GM12878 (cell line): ENCODE measurements around the gene CHPT1. TPM values are rescaled to one million over a fixed set of nuclear protein-coding genes. Genes with fewer than 3 reads are reported as not detected.

Experiments
- ATAC-seq: fragments of 200-7000 bp; cut with Tn5 transposase; 3 replicates; pipeline ENCODE4 v1.9.1; 2020; ENCODE audit warnings: mild to moderate bottlenecking, moderate library complexity
- BruUV-seq: library from RNA; stranded (reverse); fragments of 400-500 nt; replicated peaks from 2 replicates; lab custom pipeline; 2021; lab: Mats Ljungman, UMichigan
- CTCF ChIA-PET: fragments of 300-600 bp; sonication (Branson Sonifier 250); formaldehyde crosslinking; extraction: SDS; loops from one replicate; lab custom pipeline; 2021; ENCODE audit warnings: inconsistent platforms; lab: Yijun Ruan, JAX
- POLR2A ChIA-PET: fragments of 350-600 bp; formaldehyde crosslinking; extraction: SDS; loops from one replicate; lab custom pipeline; 2021; ENCODE audit warnings: inconsistent platforms; lab: Charles Lee
- RAD21 ChIA-PET: fragments of 300-600 bp; sonication (Branson Sonifier 250); formaldehyde crosslinking; loops from one replicate; lab custom pipeline; 2023; ENCODE audit warnings: antibody characterized with exemption; ENCODE audit not compliant: unreplicated experiment; lab: Charles Lee
- SMC1A ChIA-PET: fragments of 300-600 bp; sonication (Branson Sonifier 250); formaldehyde crosslinking; loops from one replicate; lab custom pipeline; 2023; ENCODE audit not compliant: unreplicated experiment, uncharacterized antibody; lab: Charles Lee
- DNase-seq: peaks from one replicate; pipeline ENCODE4 v3.0.0-alpha.2; 2011; ENCODE audit warnings: low read depth, low spot score
- FAIRE-seq: peaks from 3 replicates; lab custom pipeline; 2011; peaks lifted over from hg19 to GRCh38; lab: Jason Lieb, UNC
- H2AFZ ChIP-seq: 2 replicates; pipeline ENCODE4 v1.6.0; 2011; ENCODE audit warnings: low read depth, low read length, control low read depth; ENCODE audit not compliant: control insufficient read depth
- H3K27ac ChIP-seq: 2 replicates; pipeline ENCODE4 v1.5.1; 2011; ENCODE audit warnings: control low read depth; ENCODE audit not compliant: control insufficient read depth, insufficient read depth
- H3K27me3 ChIP-seq, 2 experiments: replicated peaks in 1 of 2; 2 replicates each; pipeline versions ENCODE4 v1.6.0 to v1.6.1; 2011; ENCODE audit warnings: low read length in 1 of 2; ENCODE audit not compliant: control insufficient read depth in 2 of 2, insufficient read depth in 2 of 2
- H3K36me3 ChIP-seq, 2 experiments: 2 replicates each; pipeline ENCODE4 v1.5.1; 2011; ENCODE audit warnings: low read length in 1 of 2; ENCODE audit not compliant: control insufficient read depth in 2 of 2, insufficient read depth in 2 of 2
- H3K4me1 ChIP-seq: 2 replicates; pipeline ENCODE4 v1.6.1; 2011; ENCODE audit warnings: mild to moderate bottlenecking, low read length, moderate library complexity, mixed read lengths; ENCODE audit not compliant: control insufficient read depth, insufficient read depth
- H3K4me2 ChIP-seq: 2 replicates; pipeline ENCODE4 v1.6.0; 2011; ENCODE audit warnings: control low read depth; ENCODE audit not compliant: control insufficient read depth, insufficient read depth
- H3K4me3 ChIP-seq: fragments of 200-600 bp; sonication (generic); 2 replicates; pipeline ENCODE4 v1.5.1; 2016
- H3K79me2 ChIP-seq: 2 replicates; pipeline ENCODE4 v1.6.0; 2011; ENCODE audit warnings: low read length; ENCODE audit not compliant: control insufficient read depth, insufficient read depth
- H3K9ac ChIP-seq: 2 replicates; pipeline ENCODE4 v1.8.0; 2011; ENCODE audit warnings: low read length, control low read depth, mixed read lengths; ENCODE audit not compliant: control insufficient read depth, insufficient read depth
- H3K9me3 ChIP-seq: replicated peaks from 3 replicates; pipeline ENCODE4 v1.5.1; 2011; ENCODE audit warnings: mild to moderate bottlenecking, low read length; ENCODE audit not compliant: control insufficient read depth, insufficient read depth
- H4K20me1 ChIP-seq: 2 replicates; pipeline ENCODE4 v1.6.0; 2011; ENCODE audit not compliant: control insufficient read depth, insufficient read depth
- ATF2 ChIP-seq: IDR thresholded peaks from 2 replicates; pipeline ENCODE4 v1.6.1; 2012; ENCODE audit warnings: low read length, inconsistent platforms
- ATF7 ChIP-seq: fragments of 450-650 bp; IDR thresholded peaks from 2 replicates; pipeline ENCODE4 v1.6.1; 2016; ENCODE audit warnings: low read depth, mild to moderate bottlenecking
- CEBPB ChIP-seq, 2 experiments: fragments of 150-350 bp in 1 of 2; IDR thresholded peaks; 2 replicates each; pipeline ENCODE4 v1.6.1; 2012 to 2014; ENCODE audit warnings: low read depth in 2 of 2, low read length in 2 of 2, borderline replicate concordance in 1 of 2, inconsistent platforms in 1 of 2
- CREB1 ChIP-seq: IDR thresholded peaks from 2 replicates; pipeline ENCODE4 v1.6.1; 2012; ENCODE audit warnings: low read depth, mild to moderate bottlenecking, inconsistent platforms
- CREM ChIP-seq: IDR thresholded peaks from 2 replicates; pipeline ENCODE4 v1.6.1; 2014; ENCODE audit warnings: antibody characterized with exemption, low read depth
- CUX1 ChIP-seq: IDR thresholded peaks from 2 replicates; pipeline ENCODE4 v1.6.1; 2012; ENCODE audit warnings: improper control_type of control experiment, low read depth, low read length; ENCODE audit not compliant: insufficient replicate concordance
- EP300 ChIP-seq, 2 experiments: fragments of 150-350 bp in 1 of 2; IDR thresholded peaks; 2 replicates each; pipeline ENCODE4 v1.6.1; 2011 to 2012; ENCODE audit warnings: low read depth in 2 of 2, low read length in 2 of 2, borderline replicate concordance in 1 of 2, improper control_type of control experiment in 1 of 2, inconsistent platforms in 1 of 2; ENCODE audit not compliant: control insufficient read depth in 1 of 2
- ESRRA ChIP-seq: IDR thresholded peaks from 2 replicates; pipeline ENCODE4 v1.6.1; 2012; ENCODE audit warnings: mild to moderate bottlenecking, low read length, improper control_type of control experiment
- FOXM1 ChIP-seq: IDR thresholded peaks from 2 replicates; pipeline ENCODE4 v1.6.1; 2012; ENCODE audit warnings: low read depth, mild to moderate bottlenecking, inconsistent platforms, low read length, moderate library complexity
- REST ChIP-seq: IDR thresholded peaks from 2 replicates; pipeline ENCODE4 v1.6.1; 2012; ENCODE audit warnings: mild to moderate bottlenecking, low read depth, low read length
- RUNX3 ChIP-seq: IDR thresholded peaks from 2 replicates; pipeline ENCODE4 v1.6.1; 2012; ENCODE audit warnings: low read length, inconsistent platforms
- SUPT20H ChIP-seq: IDR thresholded peaks from 2 replicates; pipeline ENCODE4 v1.6.1; 2011; ENCODE audit warnings: low read depth, mild to moderate bottlenecking, low read length, moderate library complexity, borderline replicate concordance; ENCODE audit not compliant: control insufficient read depth
- TAF1 ChIP-seq: IDR thresholded peaks from 2 replicates; pipeline ENCODE4 v1.6.1; 2011; ENCODE audit warnings: mild to moderate bottlenecking, low read depth, low read length, borderline replicate concordance
- WGBS: methylation state at CpG from one replicate; pipeline ENCODE4 v1.1.6; 2016; ENCODE audit warnings: low lambda C conversion rate; ENCODE audit not compliant: insufficient replicate concordance, insufficient coverage; ENCODE audit errors: missing lambda C conversion rate; 5-methylcytosine and 5-hydroxymethylcytosine counted together
- in situ Hi-C: fragments of 300-500 bp; cut with MboI; formaldehyde crosslinking; loops from 9 replicates; pipeline ENCODE4 v1.14.3; 2018; ENCODE audit warnings: mixed read lengths
- intact Hi-C: fragments of 100-400 bp; cut with micrococcal nuclease; formaldehyde crosslinking; loops from one replicate; pipeline ENCODE4 v1.14.2; 2022; ENCODE audit not compliant: unreplicated experiment
- polyA plus RNA-seq, 11 experiments: library from polyadenylated mRNA; depleted of rRNA in 4 of 11; unstranded in 6 of 11; stranded (reverse) in 5 of 11; fragments of >200 nt; fragmentation: Nextera tagmentation in 4 of 11; fragmentation: Illumina TruSeq in 1 of 11; extraction: Ambion mirVana in 4 of 11; extraction: Trizol in 1 of 11; gene quantifications; 1 replicate in 1 of 11; 2 replicates in 10 of 11; pipeline versions ENCODE4 v1.2.1 to v1.2.3, GENCODE V29; 2011 to 2016; ENCODE audit warnings: inconsistent platforms in 2 of 11, missing spikeins in 2 of 11, low read depth in 1 of 11
- total RNA-seq, 4 experiments: library from RNA; depleted of rRNA in 3 of 4; stranded (reverse); fragments of >200 nt in 3 of 4; fragmentation: Illumina TruSeq in 1 of 4; extraction: Trizol in 1 of 4; gene quantifications; 2 replicates each; pipeline versions ENCODE4 v1.2.1 to v1.2.3, GENCODE V29; 2013 to 2021

The CHPT1 gene
- total and polyA plus RNA-seq, 10 of the 15 experiments (the other 5 are each of a cell fraction or from before 2014, with no cell fraction given): 0.85 to 10.2 (median 3.9) TPM

GRCh38 chr12:101764051-101764792, 66.8 kb downstream of the CHPT1 start:
- H3K9me3 ChIP-seq: no peaks in the 10 kb centered on the region
- FAIRE-seq: no peak
- DNase-seq: no peak
- 96% methylated on average over 5 of the region's 5 CpGs for WGBS
- no peak for TF ChIP-seq ATF7
- no peak for TF ChIP-seq TAF1
- TF ChIP-seq EP300 (IDR thresholded peaks at IDR 0.05; ENCODE audit: borderline replicate concordance in 1 of 2, control insufficient read depth in 1 of 2, low read depth in 2 of 2, low read length in 2 of 2): no peak
- no peak for TF ChIP-seq FOXM1
- TF ChIP-seq ATF2: no peak
- TF ChIP-seq RUNX3: no peak
- no peak for TF ChIP-seq SUPT20H
- no peak for TF ChIP-seq REST
- TF ChIP-seq CEBPB (IDR thresholded peaks at IDR 0.05; ENCODE audit: borderline replicate concordance in 1 of 2, low read depth in 2 of 2, low read length in 2 of 2): no peak
- TF ChIP-seq CREM: no peak
- no peak for TF ChIP-seq CUX1
- no peak for TF ChIP-seq ESRRA
- TF ChIP-seq CREB1: no peak
- TF ChIP-seq, all 136 proteins: peak for 0
- H3K27ac ChIP-seq: no peak overlapping the region
- ChIA-PET RAD21 (no interaction called here), SMC1A (interaction anchor here (0.8 kb wide), 1 partner anchor 349 kb away, joined by 3 read pairs; no protein-coding TSS in a partner anchor), POLR2A (no interaction called here), CTCF (interaction anchor here (0.6 to 1.6 kb wide), 3 partner anchors 9 to 157 kb away, joined by 3 to 7 read pairs (median 4); no protein-coding TSS in a partner anchor)
- H3K36me3 ChIP-seq: peaks cover 0 to 14% of the 10 kb centered on the region in 2 experiments; a peak in 1 of 4 replicates
- H3K4me1 ChIP-seq: no peaks in the 10 kb centered on the region
- no peak overlapping the region for H3K4me3 ChIP-seq
- no peak for ATAC-seq
- no peak overlapping the region for H2AFZ ChIP-seq
- no peak overlapping the region for H3K4me2 ChIP-seq
- H4K20me1 ChIP-seq: no peaks in the 10 kb centered on the region
- H3K79me2 ChIP-seq: no peaks in the 10 kb centered on the region
- no TSS peak for BruUV-seq
- H3K9ac ChIP-seq: no peak overlapping the region
- no peaks in the 10 kb centered on the region for H3K27me3 ChIP-seq
- intact Hi-C loops: no loop called here
- in situ Hi-C loops: loop anchor here (5.0 kb wide), 1 partner anchor 352 kb away; no protein-coding TSS in a partner anchor
